Measurements from ENCODE around the gene MTPN.

MTPN gene

GRCh38 chr7:135884495-135885232 lies 92.5 kb downstream of the MTPN start:
- no peak for TF ChIP-seq CTCF (IDR thresholded peaks at IDR 0.05)
- no peak for DNase-seq (ENCODE audit: low spot score)
- no peak overlapping the region for H3K27ac ChIP-seq
- no peak overlapping the region for H3K4me3 ChIP-seq

- no peak for TF ChIP-seq CTCF (IDR thresholded peaks at IDR 0.05)
- Histone ChIP-seq H3K27ac (no peak overlapping the region), H3K4me3 (no peak overlapping the region)
- no peak for DNase-seq (ENCODE audit: low spot score)
Observed at GRCh38 chr7:135879233-135879632, 97.9 kb downstream of the MTPN start.

- no peak overlapping the region for H3K4me3 ChIP-seq
- no peak for TF ChIP-seq CTCF (IDR thresholded peaks at IDR 0.05)
- no peak for DNase-seq (ENCODE audit: low spot score)
- H3K27ac ChIP-seq: no peak overlapping the region
Observed at GRCh38 chr7:135878284-135878683, 98.9 kb downstream of the MTPN start.

- H3K27ac ChIP-seq: no peak overlapping the region
- H3K4me3 ChIP-seq: no peak overlapping the region
- TF ChIP-seq CTCF (IDR thresholded peaks at IDR 0.05): no peak
- no peak for DNase-seq (ENCODE audit: low spot score)
Observed at GRCh38 chr7:135877805-135878204, 99.4 kb downstream of the MTPN start.

All from coronary artery (tissue), 2 donors.